Breast epithelium (tissue), 3 donors: ENCODE measurements around the gene PTTG1IP.

Experiments used
- POLR2A ChIP-seq: fragments of 450-650 bp; IDR thresholded peaks from one replicate; pipeline ENCODE4 v1.6.1; 2016; ENCODE audit warnings: antibody characterized with exemption, mild to moderate bottlenecking, moderate library complexity
- POLR2AphosphoS5 ChIP-seq, 3 donors: sonication (generic); formaldehyde crosslinking; IDR thresholded peaks; one replicate each; pipeline ENCODE4 v1.6.1; 2017; ENCODE audit warnings: antibody characterized with exemption in 3 of 3
- TF ChIP-seq, protein P1 (sequence below), 3 donors: fragments of 450-650 bp; IDR thresholded peaks; one replicate each; pipeline ENCODE4 v1.5.1; 2016 to 2017; ENCODE audit warnings: antibody characterized with exemption in 3 of 3, mild to moderate bottlenecking in 3 of 3, moderate library complexity in 3 of 3

DNA sequence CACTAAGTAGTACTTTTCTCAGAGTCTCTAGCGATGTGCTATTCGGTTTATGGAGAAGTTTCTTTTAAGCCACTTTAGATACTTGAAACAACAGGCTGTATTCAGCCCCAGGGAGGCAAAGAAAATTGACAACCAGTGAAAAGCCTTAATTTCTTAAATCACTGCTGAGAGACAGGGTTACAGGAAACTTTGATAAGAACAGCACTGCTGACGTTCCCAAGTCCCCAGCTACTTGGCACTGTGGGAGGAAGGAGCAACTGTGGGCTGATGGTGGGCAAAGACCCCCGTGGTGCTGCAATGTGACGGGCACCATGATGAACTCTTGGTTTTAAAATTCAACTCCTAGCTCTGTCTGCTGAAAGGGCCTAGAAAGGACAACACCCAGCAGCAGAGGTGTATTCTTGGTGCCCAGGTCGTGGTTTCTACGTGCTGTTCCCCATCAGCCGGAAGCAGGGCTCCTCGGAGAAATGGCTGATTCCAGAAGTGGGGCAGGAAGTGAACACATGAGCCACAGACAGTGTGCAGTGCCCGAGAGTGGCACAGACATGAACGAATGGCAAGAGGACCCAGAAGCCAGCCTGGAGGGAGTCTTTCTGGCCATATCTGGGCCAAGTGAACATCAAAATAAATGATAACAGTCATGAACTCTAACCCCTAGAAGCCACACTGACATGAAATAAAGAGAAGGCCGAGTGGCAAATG lies 5.3 kb downstream of the PTTG1IP start:
- TF ChIP-seq POLR2A (no peak), POLR2AphosphoS5 (IDR thresholded peaks at IDR 0.05) (no peak)
- TF ChIP-seq, protein P1, sequence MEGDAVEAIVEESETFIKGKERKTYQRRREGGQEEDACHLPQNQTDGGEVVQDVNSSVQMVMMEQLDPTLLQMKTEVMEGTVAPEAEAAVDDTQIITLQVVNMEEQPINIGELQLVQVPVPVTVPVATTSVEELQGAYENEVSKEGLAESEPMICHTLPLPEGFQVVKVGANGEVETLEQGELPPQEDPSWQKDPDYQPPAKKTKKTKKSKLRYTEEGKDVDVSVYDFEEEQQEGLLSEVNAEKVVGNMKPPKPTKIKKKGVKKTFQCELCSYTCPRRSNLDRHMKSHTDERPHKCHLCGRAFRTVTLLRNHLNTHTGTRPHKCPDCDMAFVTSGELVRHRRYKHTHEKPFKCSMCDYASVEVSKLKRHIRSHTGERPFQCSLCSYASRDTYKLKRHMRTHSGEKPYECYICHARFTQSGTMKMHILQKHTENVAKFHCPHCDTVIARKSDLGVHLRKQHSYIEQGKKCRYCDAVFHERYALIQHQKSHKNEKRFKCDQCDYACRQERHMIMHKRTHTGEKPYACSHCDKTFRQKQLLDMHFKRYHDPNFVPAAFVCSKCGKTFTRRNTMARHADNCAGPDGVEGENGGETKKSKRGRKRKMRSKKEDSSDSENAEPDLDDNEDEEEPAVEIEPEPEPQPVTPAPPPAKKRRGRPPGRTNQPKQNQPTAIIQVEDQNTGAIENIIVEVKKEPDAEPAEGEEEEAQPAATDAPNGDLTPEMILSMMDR (IDR thresholded peaks at IDR 0.05) = no peak
